A673 (cell line): ENCODE results near the gene SCYGR7. TPM values are rescaled to one million over a fixed set of nuclear protein-coding genes. Genes with fewer than 3 reads are reported as not detected.

ENCODE experiments used
- BruUV-seq: library from RNA; stranded (reverse); fragments of 400-500 nt; replicated peaks from 2 replicates; lab custom pipeline; 2021; lab: Mats Ljungman, UMichigan
- CTCF ChIA-PET: fragments of 300-600 bp; sonication (Branson Sonifier 250); formaldehyde crosslinking; loops from one replicate; lab custom pipeline; 2022; ENCODE audit warnings: antibody characterized with exemption; lab: Charles Lee
- POLR2A ChIA-PET: fragments of 300-600 bp; sonication (Branson Sonifier 250); formaldehyde crosslinking; loops from one replicate; lab custom pipeline; 2022; ENCODE audit warnings: antibody characterized with exemption; ENCODE audit not compliant: low non-redundant PET; lab: Charles Lee
- DNase-seq: peaks from one replicate; pipeline ENCODE4 v3.0.0-alpha.2; 2015; ENCODE audit warnings: low spot score
- H3K27ac ChIP-seq: fragments of 200-600 bp; sonication (generic); 2 replicates; pipeline ENCODE4 v1.5.1; 2016; ENCODE audit warnings: mixed run types, low read depth, mild to moderate bottlenecking, mixed read lengths, antibody characterized with exemption, low read length; ENCODE audit not compliant: poor library complexity, severe bottlenecking
- H3K27me3 ChIP-seq: fragments of 200-600 bp; sonication (generic); replicated peaks from 2 replicates; pipeline ENCODE4 v1.6.1; 2017; ENCODE audit warnings: mixed run types, low read depth, mild to moderate bottlenecking, mixed read lengths, antibody characterized with exemption, low read length; ENCODE audit not compliant: insufficient read depth, poor library complexity
- H3K36me3 ChIP-seq: fragments of 200-600 bp; sonication (generic); 2 replicates; pipeline ENCODE4 v1.6.1; 2016; ENCODE audit warnings: mixed run types, mild to moderate bottlenecking, mixed read lengths, antibody characterized with exemption, low read length; ENCODE audit not compliant: insufficient read depth, poor library complexity, severe bottlenecking
- H3K4me1 ChIP-seq: fragments of 200-600 bp; sonication (generic); 2 replicates; pipeline ENCODE4 v1.6.1; 2017; ENCODE audit warnings: mixed run types, mild to moderate bottlenecking, mixed read lengths, antibody characterized with exemption, low read length; ENCODE audit not compliant: insufficient read depth, poor library complexity, severe bottlenecking
- H3K4me3 ChIP-seq: fragments of 200-600 bp; sonication (generic); 2 replicates; pipeline ENCODE4 v1.5.1; 2016; ENCODE audit warnings: low read depth, mixed run types, mild to moderate bottlenecking, mixed read lengths, low read length; ENCODE audit not compliant: poor library complexity, severe bottlenecking
- H3K9me3 ChIP-seq: fragments of 200-600 bp; sonication (generic); 2 replicates; pipeline ENCODE4 v1.6.1; 2016; ENCODE audit warnings: mixed run types, low read depth, mild to moderate bottlenecking, mixed read lengths, antibody characterized with exemption, low read length; ENCODE audit not compliant: poor library complexity, severe bottlenecking
- EZH2 ChIP-seq: fragments of 200-600 bp; sonication (generic); IDR thresholded peaks from 2 replicates; pipeline ENCODE4 v1.6.1; 2017; ENCODE audit warnings: borderline replicate concordance, low read depth, mild to moderate bottlenecking, mixed read lengths, antibody characterized with exemption, low read length; ENCODE audit not compliant: poor library complexity, severe bottlenecking
- intact Hi-C: fragments of 100-400 bp; cut with micrococcal nuclease; formaldehyde crosslinking; loops from one replicate; pipeline ENCODE4 v1.10.0; 2022; ENCODE audit not compliant: unreplicated experiment
- total RNA-seq: library from RNA; stranded (reverse); gene quantifications from 2 replicates; pipeline ENCODE4 v1.2.3, GENCODE V29; 2021
- TF ChIP-seq, protein P1 (sequence below): fragments of 300-800, 200-600 bp; sonication (generic); conservative IDR thresholded peaks from 2 replicates; pipeline ENCODE4 v1.5.1; 2017; ENCODE audit warnings: low read depth, mild to moderate bottlenecking, antibody characterized with exemption, low read length, moderate library complexity, mixed read lengths

Gene SCYGR7
- total RNA-seq, 1 experiment from 2014 or later, result not detected

GRCh38 chr2:227696990-227697679 is 31.0 kb upstream of the SCYGR7 start:
- ChIA-PET POLR2A (no interaction called here), CTCF (no interaction called here)
- Histone ChIP-seq H3K4me1 (no peaks in the 10 kb centered on the region), H3K9me3 (no peaks in the 10 kb centered on the region), H3K4me3 (no peak overlapping the region), H3K36me3 (no peaks in the 10 kb centered on the region), H3K27me3 (no peaks in the 10 kb centered on the region), H3K27ac (no peak overlapping the region)
- TF ChIP-seq EZH2, result no peak
- TF ChIP-seq, protein P1, sequence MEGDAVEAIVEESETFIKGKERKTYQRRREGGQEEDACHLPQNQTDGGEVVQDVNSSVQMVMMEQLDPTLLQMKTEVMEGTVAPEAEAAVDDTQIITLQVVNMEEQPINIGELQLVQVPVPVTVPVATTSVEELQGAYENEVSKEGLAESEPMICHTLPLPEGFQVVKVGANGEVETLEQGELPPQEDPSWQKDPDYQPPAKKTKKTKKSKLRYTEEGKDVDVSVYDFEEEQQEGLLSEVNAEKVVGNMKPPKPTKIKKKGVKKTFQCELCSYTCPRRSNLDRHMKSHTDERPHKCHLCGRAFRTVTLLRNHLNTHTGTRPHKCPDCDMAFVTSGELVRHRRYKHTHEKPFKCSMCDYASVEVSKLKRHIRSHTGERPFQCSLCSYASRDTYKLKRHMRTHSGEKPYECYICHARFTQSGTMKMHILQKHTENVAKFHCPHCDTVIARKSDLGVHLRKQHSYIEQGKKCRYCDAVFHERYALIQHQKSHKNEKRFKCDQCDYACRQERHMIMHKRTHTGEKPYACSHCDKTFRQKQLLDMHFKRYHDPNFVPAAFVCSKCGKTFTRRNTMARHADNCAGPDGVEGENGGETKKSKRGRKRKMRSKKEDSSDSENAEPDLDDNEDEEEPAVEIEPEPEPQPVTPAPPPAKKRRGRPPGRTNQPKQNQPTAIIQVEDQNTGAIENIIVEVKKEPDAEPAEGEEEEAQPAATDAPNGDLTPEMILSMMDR, result no peak
- no peak for DNase-seq
- BruUV-seq, result no TSS peak
- intact Hi-C loops, result no loop called here

- POLR2A ChIA-PET, result no interaction called here
- CTCF ChIA-PET, result no interaction called here
These were observed 26.6 kb upstream of the SCYGR7 start for GRCh38 chr2:227701556-227701955.

DNA sequence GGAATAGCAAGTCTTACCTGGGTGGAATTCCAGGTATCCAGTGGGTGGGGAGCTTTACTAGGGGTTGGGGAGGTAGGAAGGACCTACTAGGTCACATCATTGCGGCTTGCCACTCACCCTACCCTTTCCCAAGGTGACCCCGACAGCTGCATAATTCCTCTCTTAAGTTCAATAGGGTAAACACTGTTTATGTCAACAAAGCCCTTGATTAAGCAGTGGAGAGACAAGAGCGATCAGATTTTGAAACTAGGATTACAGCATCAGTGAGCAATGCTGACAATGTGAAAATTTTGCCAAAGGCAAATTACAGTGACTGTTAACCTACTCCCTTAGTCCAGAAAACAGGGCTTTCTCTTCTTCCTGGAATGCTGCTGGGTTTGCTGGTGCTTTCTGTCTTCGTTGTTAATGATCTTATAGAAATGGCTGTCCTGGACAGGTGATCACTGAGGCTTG is 24.8 kb upstream of the SCYGR7 start:
- DNase-seq, result no peak
- no peak for TF ChIP-seq EZH2
- TF ChIP-seq, protein P1, result no peak
- Histone ChIP-seq H3K36me3 (no peaks in the 10 kb centered on the region), H3K27me3 (no peaks in the 10 kb centered on the region), H3K9me3 (no peaks in the 10 kb centered on the region), H3K4me3 (no peak overlapping the region), H3K27ac (no peak overlapping the region), H3K4me1 (no peaks in the 10 kb centered on the region)
- ChIA-PET POLR2A (no interaction called here), CTCF (no interaction called here)
- no TSS peak for BruUV-seq
- intact Hi-C loops, result no loop called here

More at GRCh38 chr2:227701556-227701955, 26.6 kb upstream of the SCYGR7 start:
- intact Hi-C loops, result no loop called here
- DNase-seq, result peak; percentile 6
- TF ChIP-seq, protein P1, result no peak
- TF ChIP-seq EZH2, result no peak
- no peak overlapping the region for H3K27ac ChIP-seq
- no peaks in the 10 kb centered on the region for H3K36me3 ChIP-seq
- H3K4me3 ChIP-seq, result no peak overlapping the region
- no peaks in the 10 kb centered on the region for H3K27me3 ChIP-seq
- no peaks in the 10 kb centered on the region for H3K4me1 ChIP-seq
- H3K9me3 ChIP-seq, result no peaks in the 10 kb centered on the region
- BruUV-seq, result no TSS peak
